ENCODE data around the gene CCT7.

- TF ChIP-seq CTCF (IDR thresholded peaks at IDR 0.05): no peak
- TF ChIP-seq EZH2 (IDR thresholded peaks at IDR 0.05; ENCODE audit: borderline replicate concordance, insufficient read depth, low read depth, low read length, poor library complexity, severe bottlenecking): no peak
These were observed 32.9 kb downstream of the CCT7 start for GRCh38 chr2:73267008-73267407.
